ENCODE measurements around the gene AMDHD2. TPM values are rescaled to one million over a fixed set of nuclear protein-coding genes. Genes with fewer than 3 reads are reported as not detected.
A peak's percentile ranks its signal among the peaks of the same experiment; 100 is the strongest.
"Not testable (repeated sequence)": the region's sequence is repeated elsewhere in the genome, so short reads cannot be mapped to it uniquely, and the experiment has no call there.

The AMDHD2 gene
- total RNA-seq, 2 experiments from 2014 or later: 52.5 to 54.2 TPM

GRCh38 chr16:2476345-2476720, 43.8 kb upstream of the AMDHD2 start:
- no peak for DNase-seq

DNA sequence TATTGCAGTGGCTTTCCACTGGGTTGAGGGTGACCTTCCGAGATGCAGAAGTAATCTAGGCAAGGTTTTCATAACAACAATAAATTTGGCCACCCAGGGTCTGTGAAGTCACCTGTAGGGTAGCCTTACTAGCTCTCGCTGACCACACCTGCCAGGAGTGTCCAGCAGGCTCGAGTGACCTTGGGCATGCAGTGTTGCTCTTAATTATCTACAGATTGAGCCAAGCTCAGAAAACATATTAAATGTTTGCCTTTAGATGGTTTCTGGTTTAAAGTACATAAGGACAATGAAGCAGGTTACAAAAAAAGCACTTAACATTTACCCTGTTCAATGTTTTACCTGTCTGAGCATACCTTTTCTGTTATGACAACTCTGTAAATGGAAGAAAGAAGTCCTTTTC, 43.4 kb upstream of the AMDHD2 start:
- ATAC-seq (no peak), DNase-seq (no peak)
- Mint-ChIP-seq H3K27ac (no peak overlapping the region), H3K27me3 (peaks cover 16% of the 10 kb centered on the region), H3K9me3 (ENCODE audit: low read depth) (no peaks in the 10 kb centered on the region), H3K36me3 (no peaks in the 10 kb centered on the region), H3K4me1 (peaks cover 14% of the 10 kb centered on the region), H3K4me3 (peak overlapping the region; percentile 56)
- CTCF ChIA-PET: interaction anchor here (0.6 to 1.4 kb wide), 4 partner anchors 13 to 454 kb away, joined by 3 to 4 read pairs (median 3); no protein-coding TSS in a partner anchor

More at GRCh38 chr16:2476345-2476720, 43.8 kb upstream of the AMDHD2 start:
- ATAC-seq: no peak
- Mint-ChIP-seq H3K27me3 (peaks cover 16% of the 10 kb centered on the region), H3K36me3 (no peaks in the 10 kb centered on the region), H3K9me3 (ENCODE audit: low read depth) (no peaks in the 10 kb centered on the region), H3K27ac (no peak overlapping the region), H3K4me3 (peak overlapping the region; percentile 56), H3K4me1 (peaks cover 14% of the 10 kb centered on the region)
- CTCF ChIA-PET: interaction anchor here (1.3 to 1.4 kb wide), 2 partner anchors 14 to 25 kb away, joined by 3 to 4 read pairs; no protein-coding TSS in a partner anchor

GRCh38 chr16:2477327-2477726, 42.8 kb upstream of the AMDHD2 start:
- DNase-seq: no peak
- no peaks in the 10 kb centered on the region for H3K9me3 Mint-ChIP-seq (ENCODE audit: low read depth)
- no peaks in the 10 kb centered on the region for H3K36me3 Mint-ChIP-seq
- H3K4me1 Mint-ChIP-seq: peaks cover 14% of the 10 kb centered on the region
- CTCF ChIA-PET: interaction anchor here (0.5 to 1.4 kb wide), 5 partner anchors 13 to 455 kb away, joined by 3 to 4 read pairs (median 3); no protein-coding TSS in a partner anchor
- no peak for ATAC-seq
- peaks cover 10% of the 10 kb centered on the region for H3K27me3 Mint-ChIP-seq
- no peak overlapping the region for H3K4me3 Mint-ChIP-seq
- no peak overlapping the region for H3K27ac Mint-ChIP-seq

DNA sequence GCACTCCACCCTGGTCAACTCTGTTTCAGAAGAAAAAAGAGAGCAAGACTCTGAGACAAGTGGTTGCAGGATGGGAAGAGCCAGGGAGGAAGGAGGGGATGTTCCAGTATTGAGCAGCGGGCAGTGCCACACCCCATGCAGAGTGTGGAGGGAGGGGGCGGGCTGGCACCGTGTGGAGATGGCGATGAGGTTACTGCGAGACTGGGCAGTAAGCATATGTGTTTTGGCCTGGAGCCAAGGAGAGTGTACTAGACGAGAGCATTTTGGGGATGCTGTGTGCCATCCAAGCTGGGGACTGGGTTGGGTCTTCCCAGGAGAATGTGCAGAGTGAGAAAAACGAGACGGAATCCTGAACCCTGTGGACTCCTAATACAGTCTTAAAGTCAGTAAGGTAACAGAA, 41.9 kb upstream of the AMDHD2 start:
- peaks cover 2% of the 10 kb centered on the region for H3K27me3 Mint-ChIP-seq
- no peaks in the 10 kb centered on the region for H3K9me3 Mint-ChIP-seq (ENCODE audit: low read depth)
- no peak for DNase-seq
- no peak for ATAC-seq
- no peaks in the 10 kb centered on the region for H3K36me3 Mint-ChIP-seq
- CTCF ChIA-PET: interaction anchor here (0.9 kb wide), 1 partner anchor 23 kb away, joined by 4 read pairs; no protein-coding TSS in a partner anchor
- no peak overlapping the region for H3K27ac Mint-ChIP-seq
- no peak overlapping the region for H3K4me3 Mint-ChIP-seq
- H3K4me1 Mint-ChIP-seq: peaks cover 14% of the 10 kb centered on the region

- ATAC-seq; H3K9me3 Mint-ChIP-seq (ENCODE audit: low read depth); H3K27me3 Mint-ChIP-seq; H3K4me3 Mint-ChIP-seq; H3K36me3 Mint-ChIP-seq; CTCF ChIA-PET; H3K27ac Mint-ChIP-seq; DNase-seq: not testable (repeated sequence)
- peaks cover 12% of the 10 kb centered on the region for H3K4me1 Mint-ChIP-seq
Observed at GRCh38 chr16:2479996-2480395, 40.2 kb upstream of the AMDHD2 start.

DNA sequence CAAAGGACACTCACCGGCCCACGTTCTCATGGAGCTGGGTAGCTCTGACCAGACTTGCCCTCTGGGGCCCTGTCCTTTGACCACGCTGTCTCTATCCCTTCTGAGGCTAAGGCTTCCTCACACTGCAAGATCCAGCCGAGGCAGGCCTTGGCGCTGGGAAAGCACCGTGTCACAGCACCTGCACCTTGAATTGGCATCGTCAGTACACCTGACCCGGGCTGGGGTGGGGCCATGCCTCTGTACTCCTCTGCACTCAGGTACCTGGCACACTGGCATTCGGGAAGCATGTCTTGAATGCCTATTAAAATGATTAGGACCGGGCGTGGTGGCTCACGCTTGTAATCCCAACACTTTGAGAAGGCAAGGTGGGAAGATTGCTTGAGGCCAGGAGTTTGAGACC, 39.2 kb upstream of the AMDHD2 start:
- peaks cover 10% of the 10 kb centered on the region for H3K4me1 Mint-ChIP-seq

DNA sequence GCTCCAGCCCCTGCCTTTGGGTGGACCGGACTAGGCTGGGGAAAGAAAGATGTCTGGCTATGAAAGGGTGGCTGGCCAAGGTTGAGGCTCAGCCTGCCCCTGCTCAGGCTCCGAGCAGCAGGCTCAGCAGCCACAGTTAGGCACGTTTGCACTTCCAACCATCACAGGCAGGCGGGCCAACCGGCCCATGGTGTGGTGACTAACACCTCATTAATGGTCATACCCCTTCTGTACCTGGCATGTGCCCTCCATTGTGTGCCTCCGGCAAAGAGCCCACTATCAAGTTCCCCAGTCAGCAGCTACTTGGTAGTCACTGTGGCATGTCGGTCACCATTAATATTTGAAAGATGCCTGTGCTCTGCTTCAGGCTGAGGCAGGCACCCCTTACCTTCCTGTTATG, 38.5 kb upstream of the AMDHD2 start:
- Mint-ChIP-seq H3K27me3 (no peaks in the 10 kb centered on the region), H3K9me3 (ENCODE audit: low read depth) (no peaks in the 10 kb centered on the region), H3K36me3 (no peaks in the 10 kb centered on the region), H3K27ac (no peak overlapping the region), H3K4me1 (peaks cover 11% of the 10 kb centered on the region), H3K4me3 (no peak overlapping the region)
- DNase-seq: no peak
- no peak for ATAC-seq
- CTCF ChIA-PET: interaction anchor here (0.9 to 1.6 kb wide), 2 partner anchors 19 to 20 kb away, joined by 5 to 10 read pairs; no protein-coding TSS in a partner anchor

More for the DNA sequence above, 39.2 kb upstream of the AMDHD2 start:
- DNase-seq (no peak), ATAC-seq (no peak)
- no peaks in the 10 kb centered on the region for H3K9me3 Mint-ChIP-seq (ENCODE audit: low read depth)
- no peaks in the 10 kb centered on the region for H3K27me3 Mint-ChIP-seq
- H3K36me3 Mint-ChIP-seq: no peaks in the 10 kb centered on the region
- H3K27ac Mint-ChIP-seq: no peak overlapping the region
- CTCF ChIA-PET: interaction anchor here (0.9 kb wide), 1 partner anchor 20 kb away, joined by 5 read pairs; no protein-coding TSS in a partner anchor
- no peak overlapping the region for H3K4me3 Mint-ChIP-seq

DNA sequence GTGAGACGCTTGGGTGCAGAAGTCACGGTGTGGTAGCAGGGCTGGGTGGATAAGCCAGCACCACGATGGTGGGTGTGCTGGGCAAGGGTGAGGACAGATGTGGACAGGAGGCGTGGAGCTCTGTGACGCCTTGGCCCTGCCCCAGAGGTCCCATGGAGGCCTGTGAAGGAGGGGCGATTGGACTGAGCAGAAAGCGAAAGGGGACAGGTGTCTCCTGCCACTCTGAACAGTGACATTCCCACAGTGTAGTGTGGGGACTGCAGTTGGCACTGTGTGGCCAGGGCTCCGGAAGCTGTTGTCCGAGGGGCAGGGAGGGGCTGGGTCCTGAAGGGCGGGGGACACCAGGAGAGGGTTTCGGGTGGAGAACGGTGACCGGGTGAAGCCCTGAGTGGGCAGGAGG, 37.9 kb upstream of the AMDHD2 start:
- DNase-seq (no peak), ATAC-seq (no peak)
- CTCF ChIA-PET: interaction anchor here (1.2 to 1.6 kb wide), 2 partner anchors 14 to 19 kb away, joined by 4 to 10 read pairs; no protein-coding TSS in a partner anchor
- H3K27me3 Mint-ChIP-seq: no peaks in the 10 kb centered on the region
- peaks cover 12% of the 10 kb centered on the region for H3K4me1 Mint-ChIP-seq
- no peaks in the 10 kb centered on the region for H3K36me3 Mint-ChIP-seq
- H3K27ac Mint-ChIP-seq: no peak overlapping the region
- H3K4me3 Mint-ChIP-seq: no peak overlapping the region
- H3K9me3 Mint-ChIP-seq (ENCODE audit: low read depth): no peaks in the 10 kb centered on the region

DNA sequence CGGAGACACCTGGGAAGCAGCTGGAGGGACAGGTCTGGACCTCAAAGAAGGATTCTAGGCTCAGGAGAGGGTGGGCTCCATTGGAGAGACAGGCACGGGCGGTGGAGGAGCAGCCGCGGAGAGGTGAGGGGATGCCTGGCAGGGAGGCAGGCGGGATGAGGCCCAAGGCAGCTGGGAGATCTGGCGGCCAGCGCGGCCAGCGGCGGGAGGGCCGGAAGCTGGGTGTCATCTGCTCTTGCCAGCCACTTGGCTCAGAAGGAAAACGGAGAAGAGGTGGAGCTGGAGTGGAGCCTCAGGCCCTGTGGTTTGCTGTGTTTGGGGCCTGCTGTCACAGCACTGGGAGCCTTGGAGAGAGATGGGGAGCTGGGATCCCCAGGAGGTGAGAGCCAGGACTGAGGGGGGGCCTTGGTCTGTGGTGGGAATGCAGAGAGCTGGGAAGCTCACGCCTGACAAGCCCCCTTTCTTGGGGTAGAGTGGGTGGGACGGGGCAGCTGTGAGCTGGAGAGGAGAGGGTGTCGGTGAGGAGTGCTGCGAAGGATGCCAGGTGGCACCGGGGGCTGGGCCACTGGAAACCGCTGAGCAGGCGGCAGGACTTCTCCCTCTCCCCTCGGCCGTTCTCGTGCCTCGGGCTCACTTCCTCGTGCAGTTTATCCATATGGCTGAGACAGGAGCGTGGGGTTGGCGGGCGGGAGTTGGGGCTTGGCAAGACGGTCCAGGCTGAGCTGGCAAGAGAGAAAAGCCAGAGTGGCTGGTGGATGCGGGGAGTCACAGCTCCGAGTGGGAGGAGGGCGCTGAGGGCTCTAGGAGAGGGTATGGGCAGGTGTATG, 37.2 kb upstream of the AMDHD2 start:
- DNase-seq: no peak
- ATAC-seq: no peak
- H3K4me3 Mint-ChIP-seq: no peak overlapping the region
- no peaks in the 10 kb centered on the region for H3K27me3 Mint-ChIP-seq
- CTCF ChIA-PET: interaction anchor here (1.2 to 1.6 kb wide), 2 partner anchors 13 to 18 kb away, joined by 4 to 10 read pairs; no protein-coding TSS in a partner anchor
- no peaks in the 10 kb centered on the region for H3K36me3 Mint-ChIP-seq
- peaks cover 17% of the 10 kb centered on the region for H3K4me1 Mint-ChIP-seq
- H3K9me3 Mint-ChIP-seq (ENCODE audit: low read depth): no peaks in the 10 kb centered on the region
- H3K27ac Mint-ChIP-seq: no peak overlapping the region

DNA sequence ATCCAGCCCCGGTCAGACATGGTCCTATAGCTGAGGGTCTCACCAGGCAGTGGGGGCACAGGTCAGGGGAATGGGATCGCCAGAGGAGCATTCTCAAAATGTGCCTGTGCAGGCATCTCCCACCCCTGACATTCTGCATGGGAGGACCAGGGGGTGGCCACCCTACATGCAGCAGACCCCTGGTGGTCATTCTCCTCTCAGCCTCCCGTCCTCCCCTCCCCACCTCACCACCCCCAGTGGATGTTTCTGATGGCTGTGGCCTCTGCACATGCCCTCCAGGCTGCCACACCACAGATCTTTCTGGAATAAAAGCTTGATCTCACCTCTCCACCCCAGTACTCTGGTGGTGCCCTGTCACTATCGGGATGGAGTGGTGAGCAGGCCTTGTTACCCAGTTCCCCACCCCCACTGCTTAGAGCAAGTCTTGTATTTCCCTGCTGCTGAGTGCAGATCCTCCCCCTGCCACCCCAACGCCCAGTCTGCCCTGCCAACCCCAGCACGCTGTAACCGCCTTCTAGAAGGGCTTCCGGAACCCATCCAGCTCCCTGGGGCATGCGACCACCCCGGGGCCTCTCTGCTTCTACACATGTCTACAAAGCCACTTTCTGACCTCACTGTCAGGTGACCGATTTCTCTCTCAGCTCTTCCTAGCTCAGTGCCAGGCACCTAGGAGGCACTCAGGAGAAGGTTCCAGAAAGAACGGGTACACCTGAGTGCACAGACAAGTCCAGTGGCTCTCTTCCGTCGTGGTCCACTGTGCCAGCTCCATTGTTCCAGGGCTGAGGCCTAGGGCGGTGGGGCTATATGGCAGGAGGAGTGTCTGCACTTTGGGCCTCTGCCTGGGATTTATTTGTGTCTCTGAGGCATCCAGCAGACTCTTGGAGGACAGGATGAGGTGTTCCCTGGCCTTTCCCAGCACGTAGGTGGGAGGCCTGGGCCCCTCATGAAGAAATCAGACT, 36.0 kb upstream of the AMDHD2 start:
- CTCF ChIA-PET: interaction anchor here (0.9 kb wide), 1 partner anchor 17 kb away, joined by 3 read pairs; no protein-coding TSS in a partner anchor
- H3K4me3 Mint-ChIP-seq: no peak overlapping the region
- H3K4me1 Mint-ChIP-seq: peaks cover 17% of the 10 kb centered on the region
- H3K36me3 Mint-ChIP-seq: no peaks in the 10 kb centered on the region
- H3K27ac Mint-ChIP-seq: no peak overlapping the region
- DNase-seq (no peak), ATAC-seq (no peak)
- H3K9me3 Mint-ChIP-seq (ENCODE audit: low read depth): no peaks in the 10 kb centered on the region
- H3K27me3 Mint-ChIP-seq: no peaks in the 10 kb centered on the region

GRCh38 chr16:2484898-2485508, 35.2 kb upstream of the AMDHD2 start:
- DNase-seq (no peak), ATAC-seq (no peak)
- peaks cover 17% of the 10 kb centered on the region for H3K4me1 Mint-ChIP-seq
- H3K9me3 Mint-ChIP-seq (ENCODE audit: low read depth): no peaks in the 10 kb centered on the region
- H3K27me3 Mint-ChIP-seq: no peaks in the 10 kb centered on the region
- no peaks in the 10 kb centered on the region for H3K36me3 Mint-ChIP-seq
- H3K4me3 Mint-ChIP-seq: no peak overlapping the region
- H3K27ac Mint-ChIP-seq: no peak overlapping the region
- CTCF ChIA-PET: interaction anchor here (0.9 to 2.1 kb wide), 2 partner anchors 11 to 16 kb away, joined by 3 to 9 read pairs; partner anchors contain the start of gene TBC1D24

- Mint-ChIP-seq H3K4me3 (no peak overlapping the region), H3K36me3 (no peaks in the 10 kb centered on the region), H3K9me3 (ENCODE audit: low read depth) (no peaks in the 10 kb centered on the region), H3K27ac (no peak overlapping the region), H3K4me1 (peaks cover 17% of the 10 kb centered on the region), H3K27me3 (no peaks in the 10 kb centered on the region)
- no peak for DNase-seq
- CTCF ChIA-PET: interaction anchor here (0.7 to 2.4 kb wide), 6 partner anchors 12 to 146 kb away, joined by 3 to 10 read pairs (median 6); partner anchors contain the start of genes ABCA3 and TBC1D24
- no peak for ATAC-seq
Observed at GRCh38 chr16:2485811-2486507, 34.2 kb upstream of the AMDHD2 start.
